ENCODE data around the gene OTOP2.

Gene OTOP2

DNA sequence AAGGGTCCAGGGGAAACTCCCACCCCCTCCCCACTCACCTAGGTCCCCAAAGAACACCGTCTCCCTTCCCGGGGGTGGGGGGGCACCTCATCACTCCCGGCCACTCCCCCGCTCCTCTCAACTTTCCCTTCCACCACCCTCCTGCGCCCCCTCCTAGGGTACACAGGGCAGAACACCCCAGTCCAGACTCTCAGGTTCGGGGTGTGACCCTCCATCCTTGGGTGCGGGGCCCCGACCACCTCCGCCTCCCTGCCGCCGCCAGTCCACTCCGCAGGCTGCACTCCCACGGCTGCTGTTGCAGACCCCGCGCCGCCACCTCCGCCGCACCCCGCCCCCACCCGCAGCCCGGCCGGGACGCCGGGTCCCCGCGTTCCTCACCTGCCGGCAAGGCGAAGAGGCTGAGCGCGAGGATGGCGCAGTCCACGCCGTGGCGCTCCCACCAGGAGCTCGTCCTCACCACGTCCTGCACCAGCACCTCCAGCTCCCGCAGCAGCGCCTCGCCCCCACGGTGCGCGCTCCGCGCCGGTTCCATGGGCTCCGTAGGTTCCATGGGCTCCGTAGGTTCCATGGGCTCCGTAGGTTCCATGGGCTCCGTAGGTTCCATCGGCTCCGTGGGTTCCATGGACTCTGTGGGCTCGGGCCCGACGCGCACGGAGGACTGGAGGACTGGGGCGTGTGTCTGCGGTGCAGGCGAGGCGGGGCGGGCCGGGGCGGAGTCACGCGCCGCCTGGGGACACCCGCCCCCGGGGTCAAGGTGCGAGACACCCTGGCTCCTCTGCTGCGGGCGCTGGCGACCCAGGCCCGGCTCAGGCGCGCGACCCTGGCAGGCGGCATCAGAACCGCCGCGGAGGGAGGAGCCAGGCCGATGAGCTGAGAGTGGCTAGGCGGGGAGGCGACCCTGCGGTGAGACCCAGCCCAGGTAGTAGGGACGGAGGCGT is 30.8 kb upstream of the OTOP2 start, which contains the start of gene FADS6:
Gene FADS6, minus strand, starts transcription at position 660 of the 938 bp plus-strand sequence. Its CDS starts 38 bp downstream, at position 622.
- no peak for TF ChIP-seq POLR2AphosphoS5 (IDR thresholded peaks at IDR 0.05; ENCODE audit: low read depth)
- TF ChIP-seq CTCF (IDR thresholded peaks at IDR 0.05; ENCODE audit: insufficient read depth, low read length): no peak
- TF ChIP-seq REST (IDR thresholded peaks at IDR 0.05; ENCODE audit: insufficient replicate concordance, low read depth): no peak
- TF ChIP-seq GABPA (IDR thresholded peaks at IDR 0.05; ENCODE audit: low read depth): no peak
- no peak for TF ChIP-seq SPI1 (IDR thresholded peaks at IDR 0.05; ENCODE audit: borderline replicate concordance, low read depth)
- no peak for DNase-seq (ENCODE audit: low read depth in 1 of 2, low spot score in 1 of 2)
- H3K4me3 ChIP-seq (replicated peaks; ENCODE audit: insufficient read depth, low read length): no peak within 1 kb of the TSS
- no peak within 1 kb of the TSS for H3K27ac ChIP-seq (replicated peaks)
- H3K27me3 ChIP-seq (ENCODE audit: insufficient read depth, poor library complexity, severe bottlenecking): peaks cover 35% of the 10 kb centered on the region

DNA sequence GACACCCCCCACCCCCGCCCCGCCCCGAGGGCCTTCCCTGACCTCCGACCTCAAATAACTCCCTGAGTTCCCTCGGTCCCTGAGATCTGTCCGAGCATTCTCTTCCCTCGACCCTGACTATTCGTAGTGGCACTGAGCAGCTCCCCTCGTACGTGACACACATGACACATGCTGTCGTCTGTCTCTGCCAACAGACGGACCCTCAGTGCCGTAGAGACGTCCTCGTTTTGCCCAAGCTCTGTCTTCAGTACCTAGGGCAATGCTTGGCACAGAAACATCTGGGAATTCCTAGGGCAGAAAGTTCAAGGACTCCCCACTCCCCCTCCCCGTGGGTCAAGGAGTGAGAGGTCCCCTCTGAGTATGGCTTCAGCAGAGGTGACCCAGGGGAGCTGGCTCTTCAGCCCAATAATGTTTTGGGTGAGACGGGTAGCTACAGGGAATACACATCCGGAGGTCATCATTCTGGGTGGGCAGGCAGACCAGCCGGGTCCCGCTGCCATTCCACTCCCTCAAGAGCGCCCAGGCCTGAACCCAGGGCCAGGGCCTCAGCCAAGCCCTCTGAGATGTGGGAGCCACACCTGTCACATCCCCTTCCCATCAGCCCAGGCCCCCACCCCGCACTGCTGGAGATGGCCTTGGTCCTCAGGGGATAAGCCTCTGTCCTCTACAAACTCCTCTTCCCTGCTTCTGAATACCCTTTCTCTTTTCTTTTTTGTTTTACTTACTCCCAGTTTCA is 30.0 kb upstream of the OTOP2 start:
- DNase-seq (ENCODE audit: low read depth in 1 of 2, low spot score in 1 of 2): no peak
- no peak overlapping the region for H3K4me3 ChIP-seq (replicated peaks; ENCODE audit: insufficient read depth, low read length)
- peaks cover 35% of the 10 kb centered on the region for H3K27me3 ChIP-seq (ENCODE audit: insufficient read depth, poor library complexity, severe bottlenecking)
- TF ChIP-seq REST (IDR thresholded peaks at IDR 0.05; ENCODE audit: insufficient replicate concordance, low read depth): no peak
- no peak for TF ChIP-seq CTCF (IDR thresholded peaks at IDR 0.05; ENCODE audit: insufficient read depth, low read length)
- no peak for TF ChIP-seq POLR2AphosphoS5 (IDR thresholded peaks at IDR 0.05; ENCODE audit: low read depth)
- TF ChIP-seq GABPA (IDR thresholded peaks at IDR 0.05; ENCODE audit: low read depth): no peak
- no peak for TF ChIP-seq SPI1 (IDR thresholded peaks at IDR 0.05; ENCODE audit: borderline replicate concordance, low read depth)
- no peak overlapping the region for H3K27ac ChIP-seq (replicated peaks)

DNA sequence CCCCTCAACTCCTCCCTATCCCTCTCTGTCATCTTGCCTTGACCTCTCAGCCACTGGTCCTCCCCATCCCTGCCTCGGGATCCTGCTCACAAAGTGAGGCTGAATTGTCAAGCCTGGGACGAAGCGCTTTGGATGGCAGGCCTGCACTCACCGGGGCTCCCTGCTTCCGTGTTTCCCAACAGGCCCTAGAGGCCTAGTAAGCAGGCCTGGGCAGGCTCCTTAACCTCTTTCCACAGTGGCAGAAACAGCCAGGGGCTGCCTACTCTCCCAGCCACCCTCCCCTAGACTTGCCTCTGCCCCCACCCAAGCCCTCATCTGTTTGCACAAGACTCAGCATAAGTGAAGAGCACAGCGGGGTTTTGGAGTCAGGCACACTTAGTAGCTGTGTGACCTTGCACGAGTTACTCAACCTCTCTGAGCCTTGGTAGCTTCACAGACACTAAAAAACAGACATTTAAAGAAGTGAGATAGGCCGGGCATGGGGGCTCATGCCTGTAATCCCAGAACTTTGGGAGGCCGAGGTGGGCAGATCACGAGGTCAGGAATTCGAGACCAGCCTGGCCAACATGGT is 25.6 kb upstream of the OTOP2 start:
- H3K4me3 ChIP-seq (replicated peaks; ENCODE audit: insufficient read depth, low read length): no peak overlapping the region
- H3K27ac ChIP-seq (replicated peaks): no peak overlapping the region
- TF ChIP-seq CTCF (IDR thresholded peaks at IDR 0.05; ENCODE audit: insufficient read depth, low read length) (no peak), POLR2AphosphoS5 (IDR thresholded peaks at IDR 0.05; ENCODE audit: low read depth) (no peak), SPI1 (IDR thresholded peaks at IDR 0.05; ENCODE audit: borderline replicate concordance, low read depth) (no peak), GABPA (IDR thresholded peaks at IDR 0.05; ENCODE audit: low read depth) (no peak), REST (IDR thresholded peaks at IDR 0.05; ENCODE audit: insufficient replicate concordance, low read depth) (no peak)
- H3K27me3 ChIP-seq (ENCODE audit: insufficient read depth, poor library complexity, severe bottlenecking): peaks cover 21% of the 10 kb centered on the region
- DNase-seq (ENCODE audit: low read depth in 1 of 2, low spot score in 1 of 2): no peak
